AG04450 (cell line): Measurements from ENCODE around the gene HK1. TPM values are rescaled to one million over a fixed set of nuclear protein-coding genes. Genes with fewer than 3 reads are reported as not detected.
A peak's percentile ranks its signal among the peaks of the same experiment; 100 is the strongest.
"Not testable (repeated sequence)": the region's sequence is repeated elsewhere in the genome, so short reads cannot be mapped to it uniquely, and the experiment has no call there.

ENCODE experiments used
- CTCF ChIA-PET: fragments of 300-600, 350-600 bp; formaldehyde crosslinking; extraction: SDS; loops from one replicate; lab custom pipeline; 2022; ENCODE audit warnings: antibody characterized with exemption, inconsistent platforms; lab: Charles Lee
- POLR2A ChIA-PET: fragments of 350-600 bp; formaldehyde crosslinking; extraction: SDS; loops from one replicate; lab custom pipeline; 2021; ENCODE audit warnings: antibody characterized with exemption, inconsistent platforms; lab: Yijun Ruan, JAX
- DNase-seq: peaks from one replicate; pipeline ENCODE4 v3.0.0-alpha.2; 2011; ENCODE audit warnings: low read depth, low spot score
- H3K27ac ChIP-seq: one replicate; pipeline ENCODE4 v1.5.1; 2012; ENCODE audit warnings: low read depth, low read length, control low read depth
- H3K27me3 ChIP-seq: one replicate; pipeline ENCODE4 v1.6.0; 2012; ENCODE audit warnings: low read length; ENCODE audit not compliant: control insufficient read depth, insufficient read depth
- H3K4me3 ChIP-seq: 2 replicates; pipeline ENCODE4 v1.5.1; 2011; ENCODE audit warnings: mild to moderate bottlenecking, low read depth, low read length, control low read depth
- H3K9me3 ChIP-seq: 2 replicates; pipeline ENCODE4 v1.5.1; 2012; ENCODE audit warnings: low read length; ENCODE audit not compliant: control insufficient read depth, insufficient read depth
- polyA plus RNA-seq: library from polyadenylated mRNA; depleted of rRNA; stranded (reverse); fragments of >200 nt; gene quantifications from 2 replicates; pipeline ENCODE4 v1.2.3, GENCODE V29; 2011
- TF ChIP-seq, protein P1 (sequence below): IDR thresholded peaks from 2 replicates; pipeline ENCODE4 v1.5.1; 2011; ENCODE audit warnings: low read depth, low read length, control low read depth, inconsistent platforms

Gene HK1
- polyA plus RNA-seq, 1 experiment: 31.9 TPM

- TF ChIP-seq, protein P1, sequence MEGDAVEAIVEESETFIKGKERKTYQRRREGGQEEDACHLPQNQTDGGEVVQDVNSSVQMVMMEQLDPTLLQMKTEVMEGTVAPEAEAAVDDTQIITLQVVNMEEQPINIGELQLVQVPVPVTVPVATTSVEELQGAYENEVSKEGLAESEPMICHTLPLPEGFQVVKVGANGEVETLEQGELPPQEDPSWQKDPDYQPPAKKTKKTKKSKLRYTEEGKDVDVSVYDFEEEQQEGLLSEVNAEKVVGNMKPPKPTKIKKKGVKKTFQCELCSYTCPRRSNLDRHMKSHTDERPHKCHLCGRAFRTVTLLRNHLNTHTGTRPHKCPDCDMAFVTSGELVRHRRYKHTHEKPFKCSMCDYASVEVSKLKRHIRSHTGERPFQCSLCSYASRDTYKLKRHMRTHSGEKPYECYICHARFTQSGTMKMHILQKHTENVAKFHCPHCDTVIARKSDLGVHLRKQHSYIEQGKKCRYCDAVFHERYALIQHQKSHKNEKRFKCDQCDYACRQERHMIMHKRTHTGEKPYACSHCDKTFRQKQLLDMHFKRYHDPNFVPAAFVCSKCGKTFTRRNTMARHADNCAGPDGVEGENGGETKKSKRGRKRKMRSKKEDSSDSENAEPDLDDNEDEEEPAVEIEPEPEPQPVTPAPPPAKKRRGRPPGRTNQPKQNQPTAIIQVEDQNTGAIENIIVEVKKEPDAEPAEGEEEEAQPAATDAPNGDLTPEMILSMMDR: no peak
- DNase-seq: no peak
- H3K4me3 ChIP-seq: no peak overlapping the region
- H3K27me3 ChIP-seq: no peaks in the 10 kb centered on the region
- ChIA-PET CTCF (no interaction called here), POLR2A (no interaction called here)
- H3K27ac ChIP-seq: no peak overlapping the region
- no peaks in the 10 kb centered on the region for H3K9me3 ChIP-seq
Measured at GRCh38 chr10:69324583-69324982, 46.3 kb downstream of the HK1 start.

- H3K27ac ChIP-seq, DNase-seq, H3K27me3 ChIP-seq, H3K9me3 ChIP-seq, H3K4me3 ChIP-seq, CTCF ChIA-PET: not testable (repeated sequence)
- POLR2A ChIA-PET: interaction anchor here (0.7 kb wide), 1 partner anchor 116 kb away, joined by 3 read pairs; no protein-coding TSS in a partner anchor
Measured at GRCh38 chr10:69325637-69326523, 47.6 kb downstream of the HK1 start.

DNA sequence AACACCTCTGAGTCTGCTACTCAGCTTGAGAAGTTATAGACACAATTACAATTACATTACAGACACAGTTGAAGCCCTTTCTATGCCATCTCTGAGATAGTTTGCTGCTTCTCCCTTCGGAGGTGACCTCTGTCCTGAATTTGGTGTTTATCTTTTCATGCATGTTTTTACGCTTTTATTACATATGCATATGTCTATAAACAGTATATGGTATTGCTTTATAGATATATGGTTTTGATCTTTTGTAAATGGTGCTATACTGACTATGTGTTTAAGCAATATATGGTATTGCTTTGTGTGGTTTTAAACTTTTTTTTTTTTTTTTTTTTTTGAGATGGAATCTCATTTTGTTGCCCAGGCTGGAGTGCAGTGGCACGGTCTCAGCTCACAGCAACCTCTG lies 48.4 kb downstream of the HK1 start:
- no peak overlapping the region for H3K4me3 ChIP-seq
- no peak overlapping the region for H3K27ac ChIP-seq
- no peaks in the 10 kb centered on the region for H3K9me3 ChIP-seq
- CTCF ChIA-PET: no interaction called here
- TF ChIP-seq, protein P1: no peak
- DNase-seq: no peak
- POLR2A ChIA-PET: interaction anchor here (0.7 kb wide), 1 partner anchor 36 kb away, joined by 9 read pairs; no protein-coding TSS in a partner anchor
- H3K27me3 ChIP-seq: no peaks in the 10 kb centered on the region

GRCh38 chr10:69327463-69328379 lies 49.4 kb downstream of the HK1 start:
- ChIA-PET POLR2A (interaction anchor here (0.7 to 0.9 kb wide), 4 partner anchors 10 to 269 kb away, joined by 3 to 9 read pairs (median 4); no protein-coding TSS in a partner anchor), CTCF (interaction anchor here (0.5 kb wide), 1 partner anchor 409 kb away, joined by 3 read pairs; no protein-coding TSS in a partner anchor)
- H3K27ac ChIP-seq: peak overlapping the region; percentile 77
- no peaks in the 10 kb centered on the region for H3K27me3 ChIP-seq
- no peaks in the 10 kb centered on the region for H3K9me3 ChIP-seq
- peak overlapping the region; percentile 35 for H3K4me3 ChIP-seq
- DNase-seq: no peak
- TF ChIP-seq, protein P1: no peak

DNA sequence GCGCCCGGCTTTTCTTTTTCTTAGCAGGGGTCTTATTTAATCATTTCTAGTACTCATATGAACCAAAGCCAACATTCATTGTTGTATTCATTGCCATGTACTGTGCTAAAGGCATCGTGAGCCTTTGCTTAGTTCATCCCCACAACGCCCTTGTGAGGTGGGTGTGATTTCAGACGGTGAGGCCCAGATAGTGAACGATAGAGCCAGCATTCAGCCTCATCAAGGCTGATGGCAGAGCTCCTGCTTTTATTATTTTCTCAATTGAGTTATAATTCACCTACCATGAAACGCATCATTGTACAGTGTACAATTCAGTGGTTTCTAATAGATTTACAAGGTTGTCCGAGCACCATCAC lies 50.1 kb downstream of the HK1 start:
- DNase-seq: no peak

GRCh38 chr10:69328888-69329287 lies 50.6 kb downstream of the HK1 start:
- CTCF ChIA-PET, DNase-seq, H3K4me3 ChIP-seq, H3K27me3 ChIP-seq, H3K9me3 ChIP-seq, H3K27ac ChIP-seq: not testable (repeated sequence)
- POLR2A ChIA-PET: interaction anchor here (0.7 kb wide), 1 partner anchor 270 kb away, joined by 4 read pairs; no protein-coding TSS in a partner anchor

More for the DNA sequence above, 50.1 kb downstream of the HK1 start:
- peak overlapping the region; percentile 35; the same call in 1 of the 2 replicates for H3K4me3 ChIP-seq
- peak overlapping the region; percentile 77 for H3K27ac ChIP-seq
- H3K27me3 ChIP-seq: no peaks in the 10 kb centered on the region
- CTCF ChIA-PET: no interaction called here
- POLR2A ChIA-PET: interaction anchor here (0.7 kb wide), 1 partner anchor 270 kb away, joined by 4 read pairs; no protein-coding TSS in a partner anchor
- TF ChIP-seq, protein P1: no peak
- H3K9me3 ChIP-seq: no peaks in the 10 kb centered on the region
